KMS-11 (cell line): Measurements from ENCODE around the gene CSRNP3.
"Not testable (repeated sequence)": the region's sequence is repeated elsewhere in the genome, so short reads cannot be mapped to it uniquely, and the experiment has no call there.

ENCODE experiments used
- H2AFZ ChIP-seq: fragments of 200-600 bp; sonication (generic); 2 replicates; pipeline ENCODE4 v1.6.1; 2016; ENCODE audit warnings: antibody characterized with exemption, mixed run types, low read depth
- H3K27ac ChIP-seq: fragments of 200-600 bp; sonication (generic); 2 replicates; pipeline ENCODE4 v1.6.1; 2016; ENCODE audit warnings: mild to moderate bottlenecking, mixed run types
- H3K27me3 ChIP-seq: fragments of 200-600 bp; sonication (generic); 2 replicates; pipeline ENCODE4 v1.6.1; 2017; ENCODE audit warnings: mild to moderate bottlenecking, low read depth, mixed run types, moderate library complexity; ENCODE audit not compliant: insufficient read depth
- H3K36me3 ChIP-seq: fragments of 200-600 bp; sonication (generic); 2 replicates; pipeline ENCODE4 v1.6.1; 2017; ENCODE audit warnings: mild to moderate bottlenecking, mixed run types; ENCODE audit not compliant: insufficient read depth
- H3K4me1 ChIP-seq: fragments of 200-600 bp; sonication (generic); 2 replicates; pipeline ENCODE4 v1.6.1; 2016; ENCODE audit warnings: mild to moderate bottlenecking, low read depth, mixed run types; ENCODE audit not compliant: poor library complexity, severe bottlenecking
- H3K4me2 ChIP-seq: fragments of 200-600 bp; sonication (generic); 2 replicates; pipeline ENCODE4 v1.7.0; 2016; ENCODE audit warnings: mild to moderate bottlenecking, mixed run types
- H3K4me3 ChIP-seq: fragments of 200-600 bp; sonication (generic); IDR thresholded peaks from 2 replicates; pipeline ENCODE4 v1.6.1; 2017; ENCODE audit warnings: low read depth, low read length, mixed read lengths; ENCODE audit not compliant: insufficient read depth
- H3K79me2 ChIP-seq: fragments of 200-600 bp; sonication (generic); 2 replicates; pipeline ENCODE4 v1.6.1; 2016; ENCODE audit warnings: low read depth, mixed run types; ENCODE audit not compliant: insufficient read depth
- H3K9ac ChIP-seq: fragments of 200-600 bp; sonication (generic); 2 replicates; pipeline ENCODE4 v1.6.1; 2016; ENCODE audit warnings: mild to moderate bottlenecking, mixed run types
- H4K20me1 ChIP-seq: fragments of 200-600 bp; sonication (generic); 2 replicates; pipeline ENCODE4 v1.6.1; 2016; ENCODE audit warnings: mild to moderate bottlenecking, mixed run types; ENCODE audit not compliant: insufficient read depth
- CTCF ChIP-seq: fragments of 200-600 bp; sonication (generic); conservative IDR thresholded peaks from 2 replicates; pipeline ENCODE4 v1.6.1; 2017; ENCODE audit warnings: low read depth, mild to moderate bottlenecking, antibody characterized with exemption, low read length, moderate library complexity, mixed read lengths

CSRNP3 gene

GRCh38 chr2:165586019-165586418 lies 116.5 kb downstream of the CSRNP3 start:
- no peak overlapping the region for H3K4me3 ChIP-seq
- H3K36me3 ChIP-seq, result no peaks in the 10 kb centered on the region
- H3K9ac ChIP-seq, result no peak overlapping the region
- no peak overlapping the region for H3K27ac ChIP-seq
- no peaks in the 10 kb centered on the region for H3K4me1 ChIP-seq
- H2AFZ ChIP-seq, result no peak overlapping the region
- no peaks in the 10 kb centered on the region for H3K27me3 ChIP-seq
- TF ChIP-seq CTCF, result no peak
- no peak overlapping the region for H3K4me2 ChIP-seq
- no peaks in the 10 kb centered on the region for H3K79me2 ChIP-seq
- H4K20me1 ChIP-seq, result no peaks in the 10 kb centered on the region

GRCh38 chr2:165587335-165587938 lies 117.9 kb downstream of the CSRNP3 start:
- no peaks in the 10 kb centered on the region for H4K20me1 ChIP-seq
- no peak overlapping the region for H3K27ac ChIP-seq

GRCh38 chr2:165590999-165591398 lies 121.5 kb downstream of the CSRNP3 start:
- H3K79me2 ChIP-seq, H3K27me3 ChIP-seq, H2AFZ ChIP-seq, H4K20me1 ChIP-seq, H3K27ac ChIP-seq, H3K36me3 ChIP-seq, H3K4me1 ChIP-seq, H3K4me3 ChIP-seq, H3K9ac ChIP-seq, H3K4me2 ChIP-seq: not testable (repeated sequence)

More at GRCh38 chr2:165587335-165587938, 117.9 kb downstream of the CSRNP3 start:
- no peak overlapping the region for H3K9ac ChIP-seq
- no peak for TF ChIP-seq CTCF
- H3K36me3 ChIP-seq, result no peaks in the 10 kb centered on the region
- H3K4me2 ChIP-seq, result no peak overlapping the region
- H3K4me1 ChIP-seq, result no peaks in the 10 kb centered on the region
- no peaks in the 10 kb centered on the region for H3K79me2 ChIP-seq
- H3K27me3 ChIP-seq, result no peaks in the 10 kb centered on the region
- no peak overlapping the region for H2AFZ ChIP-seq
- no peak overlapping the region for H3K4me3 ChIP-seq

GRCh38 chr2:165593081-165593480 lies 123.6 kb downstream of the CSRNP3 start:
- H4K20me1 ChIP-seq, result no peaks in the 10 kb centered on the region
- no peak overlapping the region for H3K9ac ChIP-seq
- H3K27ac ChIP-seq, result no peak overlapping the region
- no peaks in the 10 kb centered on the region for H3K27me3 ChIP-seq
- no peak for TF ChIP-seq CTCF
- H2AFZ ChIP-seq, result no peak overlapping the region
- no peak overlapping the region for H3K4me3 ChIP-seq
- peaks cover 4% of the 10 kb centered on the region for H3K4me1 ChIP-seq
- H3K4me2 ChIP-seq, result no peak overlapping the region
- no peaks in the 10 kb centered on the region for H3K79me2 ChIP-seq
- no peaks in the 10 kb centered on the region for H3K36me3 ChIP-seq

GRCh38 chr2:165594231-165594934 lies 124.9 kb downstream of the CSRNP3 start:
- Histone ChIP-seq H4K20me1 (no peaks in the 10 kb centered on the region), H3K27me3 (no peaks in the 10 kb centered on the region), H3K9ac (no peak overlapping the region), H3K4me1 (peaks cover 4% of the 10 kb centered on the region), H3K27ac (no peak overlapping the region), H3K4me2 (no peak overlapping the region), H3K4me3 (no peak overlapping the region), H2AFZ (no peak overlapping the region), H3K36me3 (no peaks in the 10 kb centered on the region), H3K79me2 (no peaks in the 10 kb centered on the region)
- no peak for TF ChIP-seq CTCF
